Tibial nerve (tissue), 3 donors: ENCODE measurements around the gene FCF1.

Experiments used
- CTCF ChIP-seq, 5 experiments: fragments of 200-600 bp in 3 of 5; fragments of 450-650 bp in 2 of 5; sonication (generic) in 3 of 5; IDR thresholded peaks; one replicate each; pipeline ENCODE4 v1.5.1; 2016 to 2019; ENCODE audit warnings: antibody characterized with exemption in 5 of 5, mild to moderate bottlenecking in 3 of 5, moderate library complexity in 2 of 5
- POLR2A ChIP-seq, 2 donors: fragments of 450-650 bp; IDR thresholded peaks; one replicate each; pipeline ENCODE4 v1.6.1; 2017; ENCODE audit warnings: antibody characterized with exemption in 2 of 2, mild to moderate bottlenecking in 2 of 2, moderate library complexity in 2 of 2

DNA sequence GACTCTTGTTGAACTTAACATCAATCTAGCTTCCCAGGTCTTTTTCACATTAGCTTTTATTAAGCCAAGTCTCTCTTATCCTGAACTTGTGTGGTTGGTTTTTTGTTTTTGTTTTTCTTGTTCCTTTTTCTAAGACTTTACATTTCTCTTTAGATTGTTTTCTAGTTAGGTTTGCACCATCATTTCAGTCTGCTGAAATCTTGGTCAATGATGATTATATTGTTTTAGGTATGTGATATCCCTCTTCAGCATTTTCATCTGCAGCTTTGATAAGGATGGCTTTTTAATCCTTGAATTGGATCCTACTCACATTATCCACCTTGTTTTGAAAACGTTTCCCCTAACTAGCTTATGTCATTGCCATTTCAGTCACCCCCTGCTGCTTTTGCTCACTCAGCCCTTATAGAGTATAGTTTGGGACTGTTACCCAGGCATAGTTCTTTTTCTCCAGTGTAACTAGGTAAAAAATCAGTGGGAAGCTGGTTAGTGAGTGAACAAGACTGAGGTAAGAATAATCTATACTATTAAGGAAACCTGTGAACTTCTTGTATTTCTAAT, 72.2 kb downstream of the FCF1 start:
- no peak for TF ChIP-seq CTCF (IDR thresholded peaks at IDR 0.05)
- TF ChIP-seq POLR2A (IDR thresholded peaks at IDR 0.05) = no peak
